ENCODE results near the gene SLC39A3.

SLC39A3 gene

DNA sequence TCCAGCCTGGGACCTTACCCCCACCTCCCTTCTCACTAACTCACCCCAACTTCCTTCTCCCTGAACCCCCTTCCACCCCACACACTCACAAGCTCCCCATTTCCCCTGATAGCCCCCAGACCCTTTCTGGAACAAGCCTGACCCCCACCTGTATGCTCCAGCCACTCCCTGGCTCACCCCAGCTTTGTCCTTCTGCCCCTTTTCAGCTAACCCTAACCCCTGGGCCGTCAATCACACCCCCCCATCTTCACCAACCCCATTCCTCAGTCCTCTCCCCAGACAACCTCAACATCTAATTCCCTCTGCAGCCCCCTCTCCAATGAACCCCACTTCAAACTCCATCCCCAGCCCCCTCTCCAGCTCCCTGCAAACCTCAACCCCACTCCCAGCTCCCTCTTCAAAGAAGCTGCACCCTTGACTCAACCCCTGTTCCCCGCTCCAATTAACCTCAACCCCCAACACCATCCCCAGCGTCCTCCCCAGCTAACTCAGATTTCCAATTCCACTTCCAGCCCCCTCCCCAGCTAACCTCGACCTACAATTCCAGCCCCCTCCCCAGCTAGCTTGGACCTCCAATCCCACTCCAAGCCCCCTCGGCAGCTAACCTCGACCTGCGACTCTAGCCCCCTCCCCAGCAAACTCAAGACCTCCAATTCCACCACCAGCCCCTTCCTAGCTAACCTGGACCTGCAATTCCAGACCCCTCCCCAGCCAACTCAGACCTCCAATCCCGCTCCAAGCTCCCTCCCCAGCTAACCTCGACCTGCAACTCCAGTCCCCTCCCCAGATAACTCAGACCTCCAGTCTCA is 38.3 kb downstream of the SLC39A3 start:
- DNase-seq: no peak

GRCh38 chr19:2700660-2701360 is 39.0 kb downstream of the SLC39A3 start:
- DNase-seq: no peak

DNA sequence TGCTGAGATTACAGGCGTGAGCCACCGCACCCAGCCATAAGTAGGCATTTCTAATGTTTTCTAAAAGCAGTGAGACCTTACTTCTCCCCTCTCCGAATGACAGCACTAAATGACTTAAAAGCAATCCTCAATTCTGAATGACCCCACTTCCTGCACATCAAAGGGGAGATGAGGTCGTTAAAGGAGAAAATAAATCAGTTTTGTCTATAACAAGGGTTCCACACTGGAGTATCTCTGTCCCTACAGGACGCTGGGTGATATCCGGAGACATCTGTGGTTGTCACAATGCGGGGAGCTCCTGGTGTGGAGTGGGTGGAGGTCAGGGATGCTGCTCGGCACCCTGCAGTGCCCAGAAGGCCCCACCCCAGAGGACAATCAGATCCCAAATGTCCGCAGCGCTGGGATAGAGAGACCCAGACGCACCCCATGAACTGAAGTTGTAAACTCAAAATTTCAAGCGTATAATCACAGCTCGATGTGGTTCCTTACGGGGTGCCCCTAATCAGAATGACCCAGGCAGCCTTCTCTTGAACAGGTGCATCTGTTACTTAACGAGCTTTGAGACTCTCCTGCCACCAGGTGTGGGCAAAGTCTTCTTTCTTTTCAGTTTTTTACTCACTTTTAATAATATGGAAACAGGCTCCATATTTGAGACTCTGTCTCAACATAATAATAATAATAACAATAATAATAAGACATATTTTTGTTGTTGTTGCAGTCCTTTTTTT is 40.2 kb downstream of the SLC39A3 start:
- no peak for DNase-seq

DNA sequence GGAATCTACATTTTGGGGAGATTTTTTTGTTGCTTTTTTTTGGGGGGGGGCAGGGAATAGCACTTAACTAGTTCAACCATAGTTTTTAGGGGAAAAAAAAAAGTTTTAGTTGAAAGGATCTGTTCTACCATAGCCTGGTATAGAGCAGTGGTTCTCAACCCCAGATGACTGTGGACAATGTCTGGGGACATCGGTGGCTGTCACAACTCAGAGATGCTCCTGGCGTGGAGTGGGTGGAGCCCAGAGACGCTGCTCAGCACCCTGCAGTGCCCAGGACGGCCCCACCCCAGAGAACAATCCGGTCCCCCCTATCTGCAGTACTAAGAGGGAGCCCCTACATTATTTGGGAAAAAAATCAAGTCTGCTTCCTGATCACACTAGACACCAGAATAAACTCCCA is 45.6 kb downstream of the SLC39A3 start:
- DNase-seq: no peak

- DNase-seq: no peak
These were observed 46.2 kb downstream of the SLC39A3 start for GRCh38 chr19:2693492-2694160.

- no peak for DNase-seq
These were observed 47.9 kb downstream of the SLC39A3 start for GRCh38 chr19:2691951-2692350.

DNA sequence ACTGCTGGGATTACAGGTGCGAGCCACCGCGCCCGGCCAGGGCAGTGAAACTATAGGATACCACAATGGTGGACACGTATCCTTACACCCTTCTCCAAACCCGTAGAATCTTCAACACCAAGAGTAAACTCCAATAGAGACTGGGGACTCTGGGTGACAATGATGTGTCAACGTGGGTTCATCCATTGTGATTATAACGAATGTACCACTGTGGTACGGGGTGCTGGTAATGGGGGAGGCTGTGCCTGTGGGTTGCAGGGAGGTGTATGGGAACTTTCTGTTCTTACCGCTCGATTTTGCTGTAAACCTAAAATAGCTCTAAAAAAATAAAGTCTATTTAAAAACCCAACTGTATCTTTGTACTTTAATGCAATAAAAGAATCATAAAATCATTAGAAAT is 49.0 kb downstream of the SLC39A3 start:
- no peak for DNase-seq

DNA sequence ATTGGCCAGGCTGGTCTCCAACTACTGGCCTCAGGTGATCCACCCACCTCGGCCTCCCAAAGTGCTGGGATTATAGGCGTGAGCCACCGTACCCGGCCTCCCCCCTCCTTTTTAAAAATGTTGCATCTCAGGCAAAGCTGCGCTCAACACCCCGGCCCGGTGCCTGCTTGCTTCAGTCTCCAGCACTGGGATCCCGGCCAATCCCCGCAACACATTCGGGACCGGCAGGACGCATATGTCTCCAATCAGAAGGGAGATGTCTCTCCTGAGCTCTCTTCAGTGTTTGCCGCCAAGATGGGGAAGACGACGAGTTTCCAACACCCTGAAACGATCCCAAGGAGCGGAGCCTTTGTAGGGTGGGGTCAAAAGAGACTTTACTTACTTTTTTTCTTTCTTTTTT is 53.5 kb downstream of the SLC39A3 start:
- no peak for DNase-seq

- DNase-seq: no peak
These were observed 54.6 kb downstream of the SLC39A3 start for GRCh38 chr19:2685204-2685704.

GRCh38 chr19:2683430-2684003 is 56.3 kb downstream of the SLC39A3 start:
- DNase-seq: no peak

Measured in HCEC 1CT (cell line).